H1 (cell line): ENCODE results near the gene RBMS1. TPM values are rescaled to one million over a fixed set of nuclear protein-coding genes. Genes with fewer than 3 reads are reported as not detected.

Source experiments
- CTCF ChIA-PET: fragments of 300-600 bp; sonication (Branson Sonifier 250); formaldehyde crosslinking; loops from one replicate; lab custom pipeline; 2021; ENCODE audit not compliant: partially characterized antibody; lab: Charles Lee
- POLR2A ChIA-PET: fragments of 300-600 bp; sonication (Branson Sonifier 250); formaldehyde crosslinking; loops from one replicate; lab custom pipeline; 2021; ENCODE audit warnings: inconsistent platforms; ENCODE audit not compliant: partially characterized antibody; lab: Charles Lee
- DNase-seq, 2 experiments: peaks; one replicate each; pipeline versions ENCODE4 v3.0.0 to v3.0.0-alpha.2; 2010 to 2022; ENCODE audit warnings: low spot score in 2 of 2, low read depth in 1 of 2, mixed read lengths in 1 of 2
- FAIRE-seq: peaks from 2 replicates; lab custom pipeline; 2011; peaks lifted over from hg19 to GRCh38; lab: Jason Lieb, UNC
- H2AFZ ChIP-seq: 2 replicates; pipeline ENCODE4 v1.8.1; 2012; ENCODE audit warnings: low read length, inconsistent platforms
- H2AK5ac ChIP-seq: 2 replicates; pipeline ENCODE4 v1.6.1; 2013; ENCODE audit warnings: low read depth, low read length
- H2BK120ac ChIP-seq: replicated peaks from 2 replicates; pipeline ENCODE3; 2013; ENCODE audit warnings: low read depth, low read length, inconsistent platforms
- H2BK12ac ChIP-seq: 2 replicates; pipeline ENCODE4 v1.6.1; 2013; ENCODE audit warnings: low read depth, low read length
- H2BK15ac ChIP-seq: 2 replicates; pipeline ENCODE4 v1.6.1; 2013; ENCODE audit warnings: low read length
- H2BK20ac ChIP-seq: 2 replicates; pipeline ENCODE4 v1.6.1; 2013; ENCODE audit warnings: low read length
- H2BK5ac ChIP-seq: 2 replicates; pipeline ENCODE4 v1.6.1; 2013; ENCODE audit warnings: low read depth, low read length
- H3K14ac ChIP-seq: 2 replicates; pipeline ENCODE4 v1.6.1; 2013; ENCODE audit warnings: inconsistent platforms; ENCODE audit not compliant: insufficient read length
- H3K18ac ChIP-seq: 2 replicates; pipeline ENCODE4 v1.6.1; 2013; ENCODE audit warnings: low read length; ENCODE audit errors: extremely low read depth
- H3K23ac ChIP-seq: 2 replicates; pipeline ENCODE4 v1.6.1; 2013; ENCODE audit warnings: inconsistent platforms; ENCODE audit not compliant: insufficient read length
- H3K23me2 ChIP-seq: 2 replicates; pipeline ENCODE4 v1.6.1; 2013; ENCODE audit warnings: low read depth, low read length
- H3K27ac ChIP-seq: 2 replicates; pipeline ENCODE4 v1.6.1; 2011; ENCODE audit warnings: low read depth, low read length, inconsistent platforms
- H3K27me3 ChIP-seq, 4 experiments: replicated peaks in 1 of 4; 1 replicate in 1 of 4; 2 replicates in 3 of 4; pipeline versions ENCODE4 v1.6.1 to v1.8.1; 2011 to 2013; ENCODE audit warnings: low read length in 3 of 4, mild to moderate bottlenecking in 3 of 4, inconsistent platforms in 2 of 4, mixed read lengths in 2 of 4, moderate library complexity in 1 of 4; ENCODE audit not compliant: control insufficient read depth in 3 of 4, insufficient read depth in 3 of 4; ENCODE audit errors: extremely low read depth in 1 of 4
- H3K36me3 ChIP-seq, 4 experiments: 2 replicates each; pipeline versions ENCODE4 v1.6.1 to v1.8.1; 2011 to 2013; ENCODE audit warnings: mild to moderate bottlenecking in 4 of 4, low read length in 3 of 4, moderate library complexity in 2 of 4, control low read depth in 1 of 4, inconsistent platforms in 1 of 4; ENCODE audit not compliant: insufficient read depth in 4 of 4, control insufficient read depth in 2 of 4
- H3K4ac ChIP-seq: replicated peaks from 2 replicates; pipeline ENCODE3; 2013; ENCODE audit warnings: low read length, low read depth, mixed read lengths, inconsistent platforms; ENCODE audit not compliant: insufficient read length
- H3K4me1 ChIP-seq, 4 experiments: replicated peaks in 1 of 4; 1 replicate in 1 of 4; 2 replicates in 3 of 4; pipeline versions ENCODE4 v1.6.1 to v1.8.1; 2011 to 2013; ENCODE audit warnings: low read length in 3 of 4, inconsistent platforms in 2 of 4, mixed read lengths in 1 of 4; ENCODE audit not compliant: insufficient read depth in 4 of 4, control insufficient read depth in 3 of 4
- H3K4me2 ChIP-seq, 2 experiments: 2 replicates each; pipeline versions ENCODE4 v1.6.1 to v1.8.1; 2011 to 2013; ENCODE audit warnings: low read depth in 2 of 2, low read length in 2 of 2, control low read depth in 1 of 2, inconsistent platforms in 1 of 2, mild to moderate bottlenecking in 1 of 2; ENCODE audit not compliant: insufficient read depth in 1 of 2
- H3K4me3 ChIP-seq, 4 experiments: fragments of 200-600, 300-600 bp in 1 of 4; sonication (generic), shearing (Covaris generic), sonication (Bioruptor Twin) in 1 of 4; 2 replicates each; pipeline versions ENCODE4 v1.5.1 to v1.8.1; 2011 to 2016; ENCODE audit warnings: low read length in 4 of 4, low read depth in 3 of 4, control low read depth in 2 of 4, inconsistent platforms in 2 of 4, mild to moderate bottlenecking in 2 of 4, mixed read lengths in 1 of 4, moderate library complexity in 1 of 4; ENCODE audit not compliant: insufficient read depth in 2 of 4; ENCODE audit errors: extremely low read depth in 1 of 4
- H3K56ac ChIP-seq: replicated peaks from 2 replicates; pipeline ENCODE3; 2013; ENCODE audit warnings: low read depth, mild to moderate bottlenecking, mixed read lengths, low read length, inconsistent platforms; ENCODE audit not compliant: insufficient read length
- H3K79me1 ChIP-seq: 2 replicates; pipeline ENCODE4 v1.6.1; 2013; ENCODE audit warnings: low read depth, low read length, control low read depth
- H3K79me2 ChIP-seq, 2 experiments: 2 replicates each; pipeline versions ENCODE4 v1.6.1 to v1.8.1; 2012 to 2013; ENCODE audit warnings: low read length in 2 of 2, mild to moderate bottlenecking in 2 of 2, inconsistent platforms in 1 of 2; ENCODE audit not compliant: insufficient read depth in 2 of 2, control insufficient read depth in 1 of 2
- H3K9ac ChIP-seq, 4 experiments: replicated peaks in 1 of 4; 1 replicate in 1 of 4; 2 replicates in 3 of 4; pipeline versions ENCODE4 v1.6.1 to v1.8.1; 2011 to 2013; ENCODE audit warnings: low read depth in 3 of 4, low read length in 3 of 4, control low read depth in 2 of 4, mild to moderate bottlenecking in 2 of 4, moderate library complexity in 2 of 4, inconsistent platforms in 1 of 4; ENCODE audit errors: extremely low read depth in 1 of 4
- H3K9me3 ChIP-seq, 2 experiments: 2 replicates each; pipeline versions ENCODE4 v1.6.1 to v1.8.1; 2012 to 2013; ENCODE audit warnings: mild to moderate bottlenecking in 2 of 2, moderate library complexity in 2 of 2, control low read depth in 1 of 2, inconsistent platforms in 1 of 2, low read depth in 1 of 2, low read length in 1 of 2, mixed read lengths in 1 of 2; ENCODE audit not compliant: insufficient read depth in 2 of 2
- H4K20me1 ChIP-seq, 2 experiments: replicated peaks in 1 of 2; 2 replicates each; pipeline versions ENCODE3 to v1.8.1; 2011 to 2013; ENCODE audit warnings: inconsistent platforms in 2 of 2, low read length in 2 of 2, mild to moderate bottlenecking in 1 of 2; ENCODE audit not compliant: insufficient read depth in 2 of 2, control insufficient read depth in 1 of 2
- H4K5ac ChIP-seq: 2 replicates; pipeline ENCODE4 v1.6.1; 2013; ENCODE audit warnings: low read length, low read depth, mixed read lengths, inconsistent platforms; ENCODE audit not compliant: insufficient read length
- H4K8ac ChIP-seq: 2 replicates; pipeline ENCODE4 v1.8.0; 2013; ENCODE audit warnings: mild to moderate bottlenecking, moderate library complexity, low read length, inconsistent platforms; ENCODE audit not compliant: insufficient read depth; ENCODE audit errors: extremely low read depth
- H4K91ac ChIP-seq: replicated peaks from 2 replicates; pipeline ENCODE3; 2013; ENCODE audit warnings: low read length, mixed read lengths, inconsistent platforms; ENCODE audit not compliant: insufficient read length
- BRCA1 ChIP-seq: IDR thresholded peaks from 2 replicates; pipeline ENCODE4 v1.6.1; 2012; ENCODE audit warnings: low read depth, low read length, improper control_type of control experiment
- CHD1 ChIP-seq: IDR thresholded peaks from 2 replicates; pipeline ENCODE4 v1.6.1; 2012; ENCODE audit warnings: low read depth, low read length, improper control_type of control experiment
- JUN ChIP-seq: IDR thresholded peaks from 2 replicates; pipeline ENCODE4 v1.6.1; 2011; ENCODE audit warnings: low read depth, mild to moderate bottlenecking, improper control_type of control experiment, low read length
- MAFK ChIP-seq: IDR thresholded peaks from 2 replicates; pipeline ENCODE4 v1.6.1; 2012; ENCODE audit warnings: low read depth, mild to moderate bottlenecking, improper control_type of control experiment, low read length
- NRF1 ChIP-seq: IDR thresholded peaks from 2 replicates; pipeline ENCODE4 v1.6.1; 2011; ENCODE audit warnings: mild to moderate bottlenecking, low read depth, low read length, improper control_type of control experiment
- POLR2AphosphoS5 ChIP-seq: IDR thresholded peaks from 2 replicates; pipeline ENCODE4 v1.6.1; 2011; ENCODE audit warnings: low read depth, low read length
- POU5F1 ChIP-seq: IDR thresholded peaks from 2 replicates; pipeline ENCODE4 v1.6.1; 2011; ENCODE audit warnings: low read depth, mild to moderate bottlenecking, low read length, moderate library complexity
- SP2 ChIP-seq: IDR thresholded peaks from 2 replicates; pipeline ENCODE4 v1.6.1; 2012; ENCODE audit warnings: mild to moderate bottlenecking, low read length, inconsistent platforms
- SUZ12 ChIP-seq: fragments of 200-600 bp; sonication (generic); IDR thresholded peaks from 2 replicates; pipeline ENCODE4 v1.6.1; 2012; ENCODE audit warnings: mild to moderate bottlenecking, inconsistent platforms, low read length, moderate library complexity, mixed read lengths
- TCF12 ChIP-seq: IDR thresholded peaks from 2 replicates; pipeline ENCODE4 v1.6.1; 2011; ENCODE audit warnings: low read depth, mild to moderate bottlenecking, low read length
- TEAD4 ChIP-seq: IDR thresholded peaks from 2 replicates; pipeline ENCODE4 v1.6.1; 2012; ENCODE audit warnings: low read depth, low read length, inconsistent platforms, mixed read lengths
- WGBS, 2 experiments: shearing (Covaris generic) in 1 of 2; methylation state at CpG; one replicate each; pipeline versions ENCODE4 v1.1.6 to v1.1.7; 2013 to 2015; ENCODE audit warnings: low lambda C conversion rate in 2 of 2, mixed read lengths in 2 of 2, inconsistent platforms in 1 of 2, low coverage in 1 of 2, missing lambda C conversion rate in 1 of 2; ENCODE audit not compliant: insufficient replicate concordance in 2 of 2, insufficient coverage in 1 of 2, insufficient read length in 1 of 2; ENCODE audit errors: extremely low coverage in 1 of 2, missing lambda C conversion rate in 1 of 2; 5-methylcytosine and 5-hydroxymethylcytosine counted together
- polyA plus RNA-seq, 7 experiments: library from polyadenylated mRNA; depleted of rRNA in 3 of 7; stranded (reverse) in 5 of 7; unstranded in 2 of 7; fragments of >200 nt in 5 of 7; fragments of 200-250 nt in 2 of 7; gene quantifications; 1 replicate in 5 of 7; 2 replicates in 1 of 7; 4 replicates in 1 of 7; pipeline versions ENCODE4 v1.2.1 to v1.2.3, GENCODE V29; 2011 to 2013; ENCODE audit warnings: missing spikeins in 2 of 7, mixed read lengths in 2 of 7
- total RNA-seq: library from RNA; stranded (reverse); fragmentation: NEBNext Ultra II Directional; extraction: Animal tissue kit (Norgen Biotek cat#: 25700); gene quantifications from 2 replicates; pipeline ENCODE4 v1.2.1, GENCODE V29; 2021
- TF ChIP-seq, protein P1 (sequence below): IDR thresholded peaks from 2 replicates; pipeline ENCODE4 v1.6.1; 2012; ENCODE audit warnings: inconsistent platforms

Gene RBMS1
- total and polyA plus RNA-seq, 2 of the 8 experiments (the other 6 are each of a cell fraction or from before 2014, with no cell fraction given): 53.7 to 60.0 TPM

DNA sequence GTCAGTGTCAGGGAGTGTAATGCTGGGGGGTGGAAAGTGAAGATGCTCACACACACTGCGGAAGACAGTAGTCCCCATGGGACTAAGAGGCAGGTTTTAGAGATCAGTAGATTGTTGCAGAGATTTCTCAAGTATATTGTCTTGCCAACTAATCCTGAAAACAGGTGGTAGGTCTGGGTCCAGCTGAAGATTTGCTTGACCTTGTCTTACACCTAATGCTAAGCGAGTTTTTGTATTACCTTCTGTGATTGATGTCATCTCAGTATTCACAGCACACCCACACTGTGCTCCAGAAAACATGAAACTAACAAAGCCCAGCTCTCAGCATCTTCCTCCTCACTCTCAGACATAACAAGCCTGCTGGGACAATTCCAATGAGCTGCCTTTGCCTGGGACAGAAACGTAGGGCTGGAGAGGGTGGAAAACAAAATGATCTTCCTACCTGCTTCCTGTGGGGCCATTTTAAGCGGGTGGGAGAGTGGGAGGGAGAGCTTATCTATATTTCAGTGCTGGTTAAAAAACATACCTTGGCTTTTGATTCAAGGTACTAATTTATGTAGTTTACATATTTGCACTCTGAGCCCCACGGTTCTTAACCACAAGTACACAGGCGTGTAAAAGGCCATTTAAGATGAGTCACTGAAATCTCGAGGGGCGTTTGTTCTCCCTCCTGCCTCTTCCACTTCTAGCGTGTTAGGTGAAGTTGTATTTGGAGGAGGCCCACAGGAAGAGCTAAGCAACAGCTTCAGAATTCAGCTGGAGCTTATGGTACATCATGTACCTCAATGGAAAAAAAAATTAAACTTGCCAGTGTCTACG lies 23.1 kb upstream of the RBMS1 start:
- FAIRE-seq: no peak
- no peak overlapping the region for H2BK15ac ChIP-seq
- POLR2A ChIA-PET: no interaction called here
- TF ChIP-seq MAFK (no peak), JUN (no peak), TEAD4 (no peak), POU5F1 (no peak), SP2 (no peak), NRF1 (no peak), TCF12 (no peak), BRCA1 (no peak), SUZ12 (no peak), CHD1 (no peak), POLR2AphosphoS5 (no peak)
- TF ChIP-seq, protein P1, sequence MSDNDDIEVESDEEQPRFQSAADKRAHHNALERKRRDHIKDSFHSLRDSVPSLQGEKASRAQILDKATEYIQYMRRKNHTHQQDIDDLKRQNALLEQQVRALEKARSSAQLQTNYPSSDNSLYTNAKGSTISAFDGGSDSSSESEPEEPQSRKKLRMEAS: no peak

More for the DNA sequence above, 23.1 kb upstream of the RBMS1 start:
- H3K23ac ChIP-seq: no peak overlapping the region
- H3K4me1 ChIP-seq: peaks cover 0 to 5% (median 4%) of the 10 kb centered on the region in 4 experiments; a peak in 3 of 7 replicates
- H2AK5ac ChIP-seq: no peak overlapping the region
- no peaks in the 10 kb centered on the region; a peak in 1 of 7 replicates for H3K27me3 ChIP-seq
- H3K9ac ChIP-seq: no peak overlapping the region
- no peak overlapping the region for H2BK20ac ChIP-seq
- no peaks in the 10 kb centered on the region for H4K20me1 ChIP-seq
- H3K27ac ChIP-seq: no peak overlapping the region
- H2BK120ac ChIP-seq: no peak overlapping the region
- no peak overlapping the region for H2BK5ac ChIP-seq
- no peak overlapping the region for H2BK12ac ChIP-seq
- H3K4ac ChIP-seq: no peak overlapping the region
- no peak overlapping the region for H3K18ac ChIP-seq
- H2AFZ ChIP-seq: no peak overlapping the region; the same call in 1 of the 2 replicates
- no peak overlapping the region for H3K56ac ChIP-seq
- H3K4me3 ChIP-seq: no peak overlapping the region
- no peak overlapping the region for H3K14ac ChIP-seq
- no peak overlapping the region for H4K91ac ChIP-seq
- CTCF ChIA-PET: interaction anchor here (0.6 to 2.2 kb wide), 4 partner anchors 191 to 547 kb away, joined by 3 to 7 read pairs (median 4); no protein-coding TSS in a partner anchor
- 92% methylated on average over 10 of the region's 10 CpGs; no CpG with 5 or more reads in 1 of the 2 experiments for WGBS, 2 experiments
- no peak overlapping the region for H3K4me2 ChIP-seq
- no peak for DNase-seq
- no peaks in the 10 kb centered on the region for H3K23me2 ChIP-seq
- H4K8ac ChIP-seq: no peak overlapping the region
- H3K79me2 ChIP-seq: no peaks in the 10 kb centered on the region
- H4K5ac ChIP-seq: no peak overlapping the region
- no peaks in the 10 kb centered on the region for H3K36me3 ChIP-seq
- H3K79me1 ChIP-seq: no peaks in the 10 kb centered on the region
- no peaks in the 10 kb centered on the region for H3K9me3 ChIP-seq
